K562 (cell line): ENCODE data around the gene LRFN3. TPM values are rescaled to one million over a fixed set of nuclear protein-coding genes. Genes with fewer than 3 reads are reported as not detected.

Experiments
- ATAC-seq: fragments of 200-7000 bp; cut with Tn5 transposase; 3 replicates; pipeline ENCODE4 v1.9.1; 2020; ENCODE audit warnings: moderate library complexity
- BruUV-seq: library from RNA; stranded (reverse); fragments of 400-500 nt; replicated peaks from 2 replicates; lab custom pipeline; 2021; lab: Mats Ljungman, UMichigan
- CTCF ChIA-PET: fragments of 300-600 bp; formaldehyde crosslinking; extraction: SDS; loops from one replicate; lab custom pipeline; 2021; ENCODE audit warnings: low intra/inter-chr PET ratio; lab: Yijun Ruan, JAX
- POLR2A ChIA-PET: fragments of 300-600, 350-650 bp; sonication (Branson Sonifier 250); formaldehyde crosslinking; extraction: SDS; loops from one replicate; lab custom pipeline; 2021; ENCODE audit warnings: antibody characterized with exemption, inconsistent platforms; lab: Yijun Ruan, JAX
- DNase-seq, 4 experiments: peaks; one replicate each; pipeline versions ENCODE4 v3.0.0 to v3.0.0-alpha.2; 2011 to 2018; ENCODE audit warnings: low spot score in 3 of 4, mixed read lengths in 3 of 4; ENCODE audit errors: extremely low read depth in 1 of 4
- FAIRE-seq: peaks from 2 replicates; lab custom pipeline; 2011; peaks lifted over from hg19 to GRCh38; lab: Jason Lieb, UNC
- H2AFZ ChIP-seq: 2 replicates; pipeline ENCODE4 v1.6.0; 2011; ENCODE audit warnings: low read depth, low read length, control low read depth, inconsistent platforms
- H3K27ac ChIP-seq: fragments of 200-600 bp; 3 replicates; pipeline ENCODE4 v1.8.0; 2011; ENCODE audit warnings: low read depth, mild to moderate bottlenecking, control low read depth, inconsistent platforms, low read length, moderate library complexity, mixed read lengths; ENCODE audit errors: extremely low read depth
- H3K27me3 ChIP-seq, 2 experiments: fragments of 300-600 bp in 1 of 2; 2 replicates in 1 of 2; 3 replicates in 1 of 2; pipeline versions ENCODE4 v1.6.0 to v1.8.0; 2011; ENCODE audit warnings: inconsistent platforms in 2 of 2, low read length in 2 of 2, mild to moderate bottlenecking in 1 of 2, mixed read lengths in 1 of 2, moderate library complexity in 1 of 2; ENCODE audit not compliant: control insufficient read depth in 2 of 2, insufficient read depth in 2 of 2
- H3K36me3 ChIP-seq: fragments of 300-600 bp; 3 replicates; pipeline ENCODE4 v1.8.0; 2011; ENCODE audit warnings: mild to moderate bottlenecking, low read length, inconsistent platforms; ENCODE audit not compliant: control insufficient read depth, insufficient read depth
- H3K4me1 ChIP-seq, 2 experiments: fragments of 200-600 bp in 1 of 2; replicated peaks in 1 of 2; 2 replicates in 1 of 2; 3 replicates in 1 of 2; pipeline versions ENCODE4 v1.5.1 to v1.8.0; 2011; ENCODE audit warnings: inconsistent platforms in 2 of 2, low read length in 2 of 2, mild to moderate bottlenecking in 1 of 2, mixed read lengths in 1 of 2, moderate library complexity in 1 of 2; ENCODE audit not compliant: control insufficient read depth in 2 of 2, insufficient read depth in 2 of 2
- H3K4me2 ChIP-seq: 2 replicates; pipeline ENCODE4 v1.6.1; 2011; ENCODE audit warnings: low read length, control low read depth, inconsistent platforms, mixed read lengths; ENCODE audit not compliant: insufficient read depth
- H3K4me3 ChIP-seq: fragments of 200-600 bp; sonication (generic), shearing (Covaris generic); 2 replicates; pipeline ENCODE4 v1.5.1; 2016; ENCODE audit warnings: control low read depth, inconsistent platforms
- H3K79me2 ChIP-seq: fragments of 200-600 bp; 3 replicates; pipeline ENCODE4 v1.8.0; 2011; ENCODE audit warnings: low read length, inconsistent platforms; ENCODE audit not compliant: control insufficient read depth, insufficient read depth
- H3K9ac ChIP-seq, 2 experiments: 2 replicates each; pipeline versions ENCODE4 v1.6.0 to v1.6.1; 2011; ENCODE audit warnings: low read depth in 2 of 2, low read length in 2 of 2, control low read depth in 1 of 2, inconsistent platforms in 1 of 2, mild to moderate bottlenecking in 1 of 2, mixed read lengths in 1 of 2; ENCODE audit not compliant: insufficient read depth in 1 of 2
- H3K9me1 ChIP-seq: one replicate; pipeline ENCODE4 v1.6.0; 2011; ENCODE audit warnings: inconsistent platforms, mild to moderate bottlenecking, low read length, moderate library complexity; ENCODE audit not compliant: control insufficient read depth, insufficient read depth
- H3K9me3 ChIP-seq: replicated peaks from 2 replicates; pipeline ENCODE4 v1.5.1; 2011; ENCODE audit warnings: low read depth, low read length, inconsistent platforms; ENCODE audit not compliant: control insufficient read depth, insufficient read depth
- H4K20me1 ChIP-seq: replicated peaks from 2 replicates; pipeline ENCODE4 v1.6.1; 2011; ENCODE audit warnings: low read length, inconsistent platforms, mixed read lengths; ENCODE audit not compliant: control insufficient read depth, insufficient read depth
- BRF2 ChIP-seq: IDR thresholded peaks from 3 replicates; pipeline ENCODE4 v1.6.1; 2011; ENCODE audit warnings: borderline replicate concordance, mild to moderate bottlenecking; ENCODE audit not compliant: insufficient read length, insufficient read depth
- REST ChIP-seq, 2 experiments: fragments of 450-650 bp; formaldehyde crosslinking in 1 of 2; IDR thresholded peaks; 2 replicates each; pipeline versions ENCODE4 v1.4.0 to v1.6.1; 2014 to 2020; ENCODE audit warnings: mild to moderate bottlenecking in 2 of 2, borderline replicate concordance in 1 of 2, low read depth in 1 of 2
- STAT5A ChIP-seq: IDR thresholded peaks from 2 replicates; pipeline ENCODE4 v1.6.1; 2012; ENCODE audit warnings: low read length, inconsistent platforms, borderline replicate concordance
- WGBS: fragments of 100-300 bp; shearing (Covaris generic); methylation state at CpG from one replicate; pipeline ENCODE4 v1.1.6; 2016; ENCODE audit warnings: low coverage, mixed read lengths; ENCODE audit not compliant: insufficient coverage; ENCODE audit errors: missing lambda C conversion rate; 5-methylcytosine and 5-hydroxymethylcytosine counted together
- in situ Hi-C: fragments of 300-500 bp; cut with MboI; formaldehyde crosslinking; loops from 4 replicates; pipeline ENCODE4 v1.15.0; 2018; ENCODE audit warnings: inconsistent platforms, mixed read lengths
- intact Hi-C: fragments of 100-400 bp; cut with micrococcal nuclease; formaldehyde crosslinking; loops from 2 replicates; pipeline ENCODE4 v1.14.2; 2022
- polyA plus RNA-seq, 8 experiments: library from polyadenylated mRNA; depleted of rRNA in 4 of 8; stranded (reverse) in 5 of 8; unstranded in 3 of 8; fragments of >200 nt; fragmentation: Nextera tagmentation in 2 of 8; fragmentation: Illumina TruSeq in 1 of 8; extraction: Ambion mirVana in 2 of 8; extraction: Trizol in 1 of 8; gene quantifications; 2 replicates each; pipeline versions ENCODE4 v1.2.1 to v1.2.3, GENCODE V29; 2011 to 2014; ENCODE audit warnings: inconsistent platforms in 1 of 8, missing spikeins in 1 of 8
- total RNA-seq, 7 experiments: library from RNA; depleted of rRNA in 6 of 7; stranded (reverse); fragments of >200 nt in 6 of 7; fragmentation: Illumina TruSeq in 2 of 7; extraction: Trizol in 2 of 7; gene quantifications; 2 replicates each; pipeline versions ENCODE4 v1.2.1 to v1.2.3, GENCODE V29; 2011 to 2021; ENCODE audit warnings: low replicate concordance in 1 of 7

The LRFN3 gene
- total and polyA plus RNA-seq, 9 of the 15 experiments (the other 6 are each of a cell fraction or from before 2014, with no cell fraction given): 0.03 to 0.12 (median 0.11) TPM; not detected in 6

DNA sequence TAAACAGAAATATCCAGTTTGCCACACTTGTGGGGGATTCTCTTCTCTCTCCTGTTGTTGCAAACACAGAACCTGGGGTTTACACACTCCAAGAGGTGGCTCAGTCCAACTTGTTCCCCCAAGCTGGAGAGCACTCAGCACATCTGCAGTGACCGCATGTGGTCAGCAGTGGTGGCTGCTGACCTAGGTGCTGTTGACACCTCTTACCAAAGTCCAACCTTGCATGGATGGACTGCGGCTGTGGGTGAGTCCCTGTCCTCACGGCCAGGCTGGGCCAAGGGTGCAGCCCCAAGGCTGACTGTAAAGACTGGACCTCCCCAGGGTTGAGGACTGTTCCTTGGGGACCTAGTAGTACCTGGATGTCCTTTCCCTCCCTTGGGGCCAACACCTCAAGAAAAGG, 6.1 kb downstream of the LRFN3 start:
- Histone ChIP-seq H2AFZ (no peak overlapping the region), H3K27ac (no peak overlapping the region), H4K20me1 (peaks cover 13% of the 10 kb centered on the region; the same call in 1 of the 2 replicates), H3K36me3 (no peaks in the 10 kb centered on the region), H3K9ac (no peak overlapping the region; a peak in 1 of 4 replicates), H3K27me3 (peaks cover 38 to 76% of the 10 kb centered on the region in 2 experiments), H3K4me2 (no peak overlapping the region), H3K4me1 (peaks cover 0 to 26% of the 10 kb centered on the region in 2 experiments; a peak in 3 of 5 replicates), H3K79me2 (no peaks in the 10 kb centered on the region), H3K4me3 (no peak overlapping the region), H3K9me3 (no peaks in the 10 kb centered on the region), H3K9me1 (no peaks in the 10 kb centered on the region)
- no peak for TF ChIP-seq STAT5A
- no peak for TF ChIP-seq BRF2
- TF ChIP-seq REST (IDR thresholded peaks at IDR 0.05; ENCODE audit: borderline replicate concordance): peak; percentile 30; the same call in 1 of the 2 replicates
- TF ChIP-seq REST (CRISPR knock-in tag; IDR thresholded peaks at IDR 0.05; ENCODE audit: low read depth): no peak
- WGBS: 10% methylated on average over 3 of the region's 3 CpGs
- FAIRE-seq (no peak), ATAC-seq (no peak), DNase-seq (no peak)
- CTCF ChIA-PET: no interaction called here
- no TSS peak for BruUV-seq
- intact Hi-C loops: no loop called here
- in situ Hi-C loops: no loop called here
- POLR2A ChIA-PET: interaction anchor here (1.5 kb wide), 1 partner anchor 16 kb away, joined by 3 read pairs; no protein-coding TSS in a partner anchor
